HG02642 (cell line): ENCODE results near the gene NMT1.

ENCODE experiments used
- ATAC-seq: cut with Tn5 transposase; IDR thresholded peaks from one replicate; pipeline ENCODE4 v1.9.1; 2021; ENCODE audit warnings: mild to moderate bottlenecking; ENCODE audit not compliant: unreplicated experiment, poor library complexity

NMT1 gene

DNA sequence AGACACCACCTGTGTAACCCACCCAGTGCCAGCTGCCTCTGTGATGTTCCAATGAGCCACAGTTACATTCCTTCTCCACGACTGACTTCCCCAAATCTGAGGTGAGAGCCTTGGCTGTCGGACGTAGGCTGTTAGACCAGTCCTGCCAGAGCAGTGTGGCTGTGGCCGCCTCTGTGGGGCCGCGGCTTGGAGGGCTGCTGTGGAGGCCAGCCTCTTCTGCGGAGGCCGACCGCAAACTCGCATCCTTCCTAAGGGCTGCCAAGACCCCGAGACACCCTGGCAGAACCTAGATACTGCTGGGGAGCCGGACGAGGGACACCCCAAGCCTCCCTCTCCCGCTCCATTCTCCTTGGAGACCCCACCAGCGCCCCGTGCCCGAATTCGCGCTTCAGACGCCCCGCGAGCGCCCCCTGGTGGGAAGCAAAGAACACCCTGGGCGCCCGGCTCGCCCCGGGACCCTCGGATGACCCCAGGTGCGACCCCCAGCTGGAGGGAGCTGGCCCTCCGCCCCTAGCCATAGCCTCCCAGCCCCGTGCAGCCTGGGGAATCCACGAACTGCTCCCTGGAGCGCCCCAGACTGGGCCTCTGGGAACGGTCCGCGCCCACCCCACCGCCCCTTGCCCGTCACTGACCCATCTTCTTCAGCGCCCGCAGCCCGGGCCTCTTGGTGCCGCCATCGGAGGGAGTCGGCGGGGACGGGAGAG lies 70.7 kb downstream of the NMT1 start:
- ATAC-seq = no peak

DNA sequence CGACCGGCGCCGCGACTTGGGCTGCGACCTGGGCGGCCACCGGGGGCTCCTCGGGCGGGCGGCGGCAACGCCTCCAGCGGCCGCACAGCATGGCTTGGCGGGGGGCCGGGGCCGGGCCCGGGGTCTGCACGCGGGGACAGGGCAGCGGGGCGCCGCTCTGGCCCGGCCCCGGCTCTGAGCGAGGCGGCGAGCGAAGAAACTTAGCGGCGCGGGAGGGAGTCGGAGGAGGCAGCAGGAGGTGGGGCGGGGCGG lies 71.1 kb downstream of the NMT1 start, which contains the start of gene PLCD3:
Gene PLCD3, minus strand, starts transcription at position 196 of the 252 bp plus-strand sequence. Its CDS starts 105 bp downstream, at position 91.
- ATAC-seq = no peak

DNA sequence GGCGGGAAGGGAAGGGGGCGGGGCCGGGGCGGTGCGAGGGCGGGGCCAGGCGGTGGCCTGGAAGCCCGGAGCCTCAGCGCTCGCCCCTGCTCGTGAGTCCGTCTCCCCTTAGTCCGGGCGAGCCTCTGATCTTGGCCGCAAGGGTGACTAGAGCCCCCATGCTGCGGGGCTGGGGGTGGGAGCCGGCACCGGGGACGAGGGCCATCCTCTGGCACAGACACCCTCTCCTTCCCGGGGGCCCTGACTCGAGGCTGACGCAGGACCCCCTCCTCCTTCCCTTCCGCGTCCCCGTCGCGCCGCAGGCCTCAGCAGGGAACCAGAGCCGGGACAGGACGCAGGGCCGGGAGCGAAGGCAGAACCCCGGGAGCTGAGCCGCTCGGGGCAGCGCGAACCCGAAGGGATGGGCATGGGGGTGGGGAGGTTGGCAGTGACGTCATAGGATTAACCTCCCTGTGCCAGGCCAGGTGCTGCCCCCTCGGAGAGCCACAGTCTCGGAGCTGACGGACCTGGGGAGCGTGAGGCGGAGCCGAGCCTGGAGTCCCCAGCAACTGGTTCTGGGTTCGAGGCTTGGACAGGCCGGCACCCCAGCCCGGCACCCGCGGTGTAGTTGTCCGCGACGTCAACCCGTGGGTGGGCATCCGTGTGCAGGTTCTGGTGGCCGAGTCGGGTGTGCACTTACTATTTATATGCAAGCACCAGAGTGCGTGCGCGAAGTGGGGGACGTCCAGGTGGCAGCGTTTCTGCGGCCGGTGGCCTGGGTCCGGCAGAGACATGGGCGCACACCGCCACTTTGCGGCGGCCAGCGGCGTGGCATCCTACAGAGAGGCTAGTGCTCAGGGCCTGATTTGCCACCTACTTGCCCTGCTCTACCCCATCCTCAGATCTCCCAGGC lies 71.7 kb downstream of the NMT1 start:
- peak; percentile 37 for ATAC-seq

DNA sequence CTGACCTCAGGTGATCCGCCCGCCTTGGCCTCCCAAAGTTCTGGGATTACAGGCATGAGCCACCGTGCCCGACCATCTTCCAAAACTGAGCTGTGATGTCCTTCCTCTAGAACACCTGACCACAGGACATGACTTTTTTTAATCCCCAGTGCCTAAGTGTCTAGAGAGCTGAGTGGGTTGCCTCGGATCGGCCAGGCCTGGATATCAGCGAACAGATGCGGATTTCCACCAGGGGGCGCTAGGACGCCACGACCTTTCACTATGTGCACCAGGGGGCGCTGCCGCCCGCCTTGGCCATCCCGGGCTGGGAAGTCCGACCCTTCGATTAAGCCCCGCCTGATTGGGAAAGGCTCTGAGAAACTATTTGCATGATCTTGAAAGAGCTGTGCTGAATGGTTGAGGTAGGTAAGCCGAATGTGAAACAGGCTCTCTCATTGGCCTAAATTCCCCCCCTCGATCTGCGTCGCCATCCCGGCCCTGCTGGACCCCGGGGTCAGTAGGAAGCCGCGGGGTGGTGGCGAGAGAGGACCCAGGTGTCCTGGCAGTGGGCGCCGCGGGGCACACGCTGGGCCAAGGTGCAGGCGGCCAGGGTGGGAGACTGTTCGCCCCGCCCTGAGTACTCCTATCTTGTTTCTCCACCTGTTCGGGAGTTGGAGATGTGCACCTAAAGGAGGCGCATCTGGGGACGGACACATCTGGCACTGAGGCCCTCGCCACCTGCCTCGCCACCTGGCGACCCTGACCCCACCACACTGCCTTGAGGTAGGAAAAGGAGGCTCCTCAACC lies 74.3 kb downstream of the NMT1 start, which contains the start of gene ACBD4:
Gene ACBD4, plus strand, starts transcription at position 496 of the 786 bp plus-strand sequence. CDS start 458 bp downstream, outside the sequence.
- peak; percentile 75 for ATAC-seq

DNA sequence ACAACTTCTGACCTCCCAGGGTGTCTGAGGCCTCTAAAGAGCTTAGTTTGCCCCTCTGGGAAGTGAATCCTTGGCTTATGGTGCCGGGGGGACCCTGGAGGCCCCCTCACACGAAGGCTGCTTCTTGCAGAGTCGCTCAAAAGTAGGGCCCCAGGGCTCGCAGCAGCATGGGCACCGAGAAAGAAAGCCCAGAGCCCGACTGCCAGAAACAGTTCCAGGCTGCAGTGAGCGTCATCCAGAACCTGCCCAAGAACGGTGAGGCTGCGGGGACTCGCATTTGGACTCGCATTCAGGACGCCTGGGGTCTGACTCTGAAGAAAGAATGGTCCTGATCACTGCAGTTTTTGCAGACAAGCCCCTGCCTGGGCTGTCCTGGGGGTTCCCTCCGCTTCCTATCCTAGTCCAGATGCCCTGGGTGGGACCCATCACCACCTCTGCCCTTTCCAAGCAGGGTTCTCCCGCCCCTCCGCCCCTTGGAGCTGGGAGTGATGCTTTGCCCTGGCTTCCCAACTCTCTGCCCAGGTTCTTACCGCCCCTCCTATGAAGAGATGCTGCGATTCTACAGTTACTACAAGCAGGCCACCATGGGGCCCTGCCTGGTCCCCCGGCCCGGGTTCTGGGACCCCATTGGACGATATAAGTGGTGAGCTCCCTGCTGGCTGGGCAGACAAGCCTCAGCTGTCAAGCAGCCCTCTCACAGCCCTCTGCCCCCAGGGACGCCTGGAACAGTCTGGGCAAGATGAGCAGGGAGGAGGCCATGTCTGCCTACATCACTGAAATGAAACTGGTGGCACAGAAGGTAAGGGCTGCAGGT lies 75.1 kb downstream of the NMT1 start:
- ATAC-seq = no peak

DNA sequence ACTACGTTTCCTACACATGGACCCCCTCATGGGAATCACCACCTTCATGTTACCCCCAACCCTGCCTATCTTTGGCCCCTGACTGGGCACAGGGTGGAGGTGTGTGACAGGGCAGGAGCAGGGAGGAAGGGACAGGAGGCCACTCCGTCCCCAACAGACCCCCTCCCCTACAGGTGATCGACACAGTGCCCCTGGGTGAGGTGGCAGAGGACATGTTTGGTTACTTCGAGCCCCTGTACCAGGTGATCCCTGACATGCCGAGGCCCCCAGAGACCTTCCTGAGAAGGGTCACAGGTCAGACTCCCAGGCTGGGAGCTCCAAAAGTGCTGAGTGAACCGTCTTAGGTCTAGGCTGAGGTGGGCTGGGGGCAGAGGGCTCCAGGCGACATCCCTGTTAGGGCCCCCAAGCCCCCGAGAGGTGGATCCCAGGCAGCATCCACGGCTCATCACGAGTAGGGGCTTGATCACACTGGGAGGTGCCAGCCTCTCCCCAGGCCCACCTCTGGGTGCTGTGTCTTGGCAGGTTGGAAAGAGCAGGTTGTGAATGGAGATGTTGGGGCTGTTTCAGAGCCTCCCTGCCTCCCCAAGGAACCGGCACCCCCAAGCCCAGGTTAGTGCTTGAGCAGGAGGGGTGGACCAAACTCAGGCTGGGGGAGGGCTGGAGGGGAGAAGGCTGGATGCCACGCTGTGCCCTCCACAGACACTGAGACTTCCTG lies 75.9 kb downstream of the NMT1 start:
- no peak for ATAC-seq

DNA sequence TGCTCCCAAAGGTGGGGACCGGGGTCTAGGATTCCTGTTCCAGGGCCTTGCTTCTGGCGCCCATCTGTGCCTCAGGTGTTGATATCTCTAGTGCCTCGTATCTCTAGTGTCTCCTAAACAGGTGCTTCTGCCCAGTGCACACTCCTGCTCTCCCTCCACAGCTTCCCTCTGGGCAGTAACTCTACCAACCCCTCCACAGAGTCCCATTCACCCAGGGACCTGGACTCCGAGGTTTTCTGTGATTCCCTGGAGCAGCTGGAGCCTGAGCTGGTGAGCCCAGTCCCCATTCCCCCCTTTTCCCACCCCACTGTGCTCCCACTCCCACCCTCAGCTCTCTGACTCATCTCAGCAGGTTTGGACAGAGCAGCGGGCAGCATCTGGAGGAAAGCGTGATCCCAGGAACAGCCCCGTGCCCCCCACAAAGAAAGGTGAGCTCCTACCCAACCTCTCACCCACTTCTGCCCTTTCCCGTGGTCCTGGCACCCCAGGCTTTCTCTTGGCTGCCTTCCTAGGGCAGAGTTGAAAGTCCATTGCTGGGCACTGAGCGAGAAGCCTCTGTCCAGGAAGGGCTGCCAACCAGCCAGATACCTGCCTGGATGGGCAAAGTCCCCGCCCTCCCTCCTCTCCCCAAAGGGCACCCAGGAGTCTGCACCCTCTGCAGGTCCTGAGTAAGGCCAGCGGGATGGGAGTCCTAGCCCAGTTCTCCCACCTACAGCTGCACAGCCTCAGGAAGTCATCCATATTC lies 76.6 kb downstream of the NMT1 start:
- ATAC-seq = no peak

DNA sequence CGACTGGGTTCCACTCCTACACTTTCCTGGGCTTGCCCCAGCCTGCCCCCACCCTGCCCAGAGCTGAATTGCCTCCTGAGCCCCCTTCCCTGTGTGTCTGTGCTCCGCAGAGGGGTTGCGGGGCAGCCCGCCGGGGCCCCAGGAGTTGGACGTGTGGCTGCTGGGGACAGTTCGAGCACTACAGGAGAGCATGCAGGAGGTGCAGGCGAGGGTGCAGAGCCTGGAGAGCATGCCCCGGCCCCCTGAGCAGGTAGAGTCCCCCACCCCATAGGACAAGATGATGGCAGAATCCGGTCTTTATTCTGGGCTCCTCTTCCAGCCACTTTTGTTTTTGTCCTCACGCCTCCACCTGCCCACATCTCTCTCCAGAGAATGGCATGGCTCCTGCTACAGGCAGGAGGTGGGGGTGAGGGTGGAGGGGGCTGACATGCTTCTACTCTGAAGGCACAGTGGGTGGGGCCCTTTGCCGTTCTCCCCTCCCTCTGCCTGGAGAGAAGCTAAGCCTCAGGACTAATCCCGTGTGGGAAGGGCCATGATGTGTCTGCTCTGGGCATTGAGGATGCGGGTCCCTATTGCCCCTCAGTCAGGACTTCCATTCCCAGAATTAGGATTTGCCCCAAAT lies 77.9 kb downstream of the NMT1 start:
- ATAC-seq = no peak

DNA sequence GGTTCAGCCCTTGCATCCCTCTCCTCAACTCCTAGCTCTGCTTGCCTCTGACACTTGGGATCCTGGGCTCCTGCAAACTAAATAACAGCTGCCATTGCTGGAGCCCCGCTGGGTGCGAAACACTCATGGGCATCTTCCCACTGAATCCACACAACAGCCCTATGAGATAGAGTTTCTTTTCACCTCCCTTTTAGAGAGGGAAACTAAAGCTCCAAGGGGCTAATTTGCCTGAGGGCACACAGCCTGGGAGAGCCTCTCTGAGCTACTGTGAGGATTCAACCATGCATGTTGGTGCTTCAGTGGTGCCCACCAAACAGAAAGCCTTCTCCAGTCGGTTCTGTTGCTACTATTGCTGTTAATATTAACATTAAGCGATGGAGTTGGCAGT lies 78.4 kb downstream of the NMT1 start:
- ATAC-seq = no peak

DNA sequence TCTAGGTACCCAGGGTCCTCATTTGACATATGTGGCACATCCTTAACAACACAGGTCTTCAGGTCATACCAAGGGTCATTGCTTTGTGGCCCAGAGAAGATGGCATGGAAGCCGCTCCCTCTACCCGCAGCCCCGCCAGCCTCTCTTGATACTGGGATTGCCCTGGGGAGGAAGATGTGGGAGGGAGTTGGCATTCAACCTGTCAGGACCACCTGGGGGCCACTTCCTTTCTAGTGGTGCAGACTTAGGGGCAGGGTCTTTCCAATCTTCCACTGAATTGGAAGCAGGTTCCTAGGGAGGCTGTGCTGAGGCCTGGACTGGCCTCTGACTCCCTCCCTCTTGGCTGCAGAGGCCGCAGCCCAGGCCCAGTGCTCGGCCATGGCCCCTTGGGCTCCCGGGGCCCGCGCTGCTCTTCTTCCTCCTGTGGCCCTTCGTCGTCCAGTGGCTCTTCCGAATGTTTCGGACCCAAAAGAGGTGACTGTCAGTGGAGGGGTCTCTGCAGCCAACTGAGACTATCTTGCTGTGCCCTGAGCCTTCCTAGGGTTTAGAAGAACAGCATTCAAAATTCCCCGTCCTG lies 82.1 kb downstream of the NMT1 start:
- ATAC-seq = no peak

DNA sequence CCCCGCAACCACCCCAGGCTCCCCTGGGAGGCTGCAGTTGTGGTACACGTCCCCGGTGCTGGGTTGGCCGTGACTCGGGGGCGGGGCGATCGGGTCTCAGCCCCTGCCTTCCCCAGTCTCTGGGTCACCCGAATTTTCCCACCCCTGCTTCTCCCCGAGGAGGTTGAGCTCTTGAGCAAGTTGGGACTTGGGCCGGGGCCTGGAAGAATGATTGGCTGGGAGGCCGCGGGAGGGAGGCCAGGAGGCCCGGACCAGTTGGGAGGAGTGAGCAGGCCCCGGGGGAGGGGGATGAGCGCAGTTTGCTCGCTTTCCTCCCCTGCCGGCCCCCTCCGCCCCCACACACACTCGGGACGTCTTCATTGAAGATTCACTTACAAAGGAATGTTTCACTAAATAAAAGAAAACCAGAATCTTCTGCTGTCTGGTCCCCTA lies 82.7 kb downstream of the NMT1 start:
- ATAC-seq = no peak

DNA sequence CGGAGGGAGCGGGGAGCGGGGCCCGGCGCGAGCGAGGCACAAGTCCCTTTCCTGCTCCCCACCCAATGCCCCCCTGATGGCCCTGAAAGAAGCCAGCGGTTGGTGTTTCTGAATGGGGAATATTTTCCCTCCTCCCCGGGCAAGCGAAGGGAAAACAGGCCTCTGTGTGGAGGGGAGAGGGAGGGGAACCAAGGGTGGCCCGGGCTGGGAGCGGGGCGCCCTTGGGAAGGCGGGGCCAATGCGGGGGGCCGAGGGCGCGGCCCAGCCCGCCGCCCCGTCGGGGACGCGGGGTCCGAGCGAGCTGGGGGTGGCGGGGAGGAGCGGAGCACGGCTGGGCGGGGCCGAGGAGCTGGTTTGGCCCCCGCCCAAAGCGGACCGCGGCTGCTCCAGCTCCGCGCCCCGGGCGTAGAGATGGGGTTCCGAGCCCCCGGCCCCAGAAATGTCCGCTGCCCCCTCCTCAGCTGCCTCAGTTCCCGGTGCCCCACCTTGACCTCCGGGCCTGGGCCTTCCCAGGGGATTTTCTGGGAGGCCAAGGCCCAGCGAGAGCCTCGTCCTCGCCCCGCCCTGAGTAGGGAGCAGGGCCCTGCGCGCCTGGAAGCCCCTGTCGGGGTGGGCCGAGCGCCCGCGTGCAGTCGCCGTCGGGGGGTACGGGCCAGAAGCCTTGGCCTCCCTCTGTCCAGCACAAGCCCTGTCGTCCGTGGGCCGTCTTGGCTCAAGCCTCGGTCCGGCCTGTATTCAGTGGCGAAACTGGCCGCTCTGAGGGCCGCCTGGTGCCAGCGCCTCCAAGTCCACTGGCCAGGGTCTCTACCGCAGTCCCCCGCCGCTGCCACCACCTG lies 83.3 kb downstream of the NMT1 start:
- no peak for ATAC-seq

DNA sequence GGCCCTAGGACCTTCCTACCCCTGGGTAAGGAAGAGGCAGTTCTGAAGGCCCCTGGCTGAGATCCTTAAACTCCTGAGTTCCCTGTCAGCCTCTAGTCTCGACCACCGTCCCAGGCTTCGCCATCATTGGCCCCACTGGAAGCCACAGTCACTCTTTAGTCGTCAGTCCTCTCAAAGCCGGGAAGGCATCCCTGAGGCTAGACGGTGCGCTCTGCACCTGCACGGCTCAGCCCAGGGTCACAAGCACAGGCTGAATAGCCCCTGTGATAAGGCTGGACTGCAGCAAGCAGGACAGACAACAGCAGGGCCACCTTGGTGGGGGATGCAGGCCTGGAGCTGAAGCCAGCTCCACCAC lies 83.9 kb downstream of the NMT1 start:
- no peak for ATAC-seq

DNA sequence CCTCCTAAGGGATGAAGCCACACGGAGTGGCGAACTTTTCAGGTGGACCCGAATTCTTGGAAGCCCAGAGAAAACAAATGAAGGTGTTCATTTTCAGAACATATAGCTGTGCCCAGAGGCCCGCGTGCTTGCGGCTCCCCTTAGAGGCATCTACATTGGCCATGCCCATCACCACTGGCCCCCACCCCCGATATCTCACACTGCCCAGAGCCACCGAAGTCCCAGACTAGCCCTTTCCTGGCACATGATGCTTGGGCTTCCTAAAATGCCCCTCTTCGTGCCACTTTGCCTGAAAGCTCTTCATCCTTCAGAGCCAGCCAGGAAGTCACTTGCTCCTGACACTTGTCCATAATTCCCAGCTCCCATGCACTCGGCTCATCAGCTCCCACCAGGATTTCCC lies 85.0 kb downstream of the NMT1 start:
- ATAC-seq = no peak

DNA sequence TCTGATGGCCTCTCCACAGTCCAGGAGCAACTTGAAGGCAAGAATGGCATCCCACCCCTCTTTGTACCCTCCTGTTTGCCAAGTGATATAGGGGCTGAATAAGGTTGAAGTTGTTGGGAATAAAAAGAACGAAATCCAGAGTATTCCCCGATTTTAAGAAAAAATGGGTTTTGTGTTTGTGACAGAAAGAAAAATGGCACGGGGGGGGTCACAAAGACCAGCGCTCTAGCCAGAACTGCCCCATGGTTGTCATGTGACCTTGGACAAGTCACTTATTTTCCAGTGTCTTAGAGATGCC lies 85.4 kb downstream of the NMT1 start:
- no peak for ATAC-seq

DNA sequence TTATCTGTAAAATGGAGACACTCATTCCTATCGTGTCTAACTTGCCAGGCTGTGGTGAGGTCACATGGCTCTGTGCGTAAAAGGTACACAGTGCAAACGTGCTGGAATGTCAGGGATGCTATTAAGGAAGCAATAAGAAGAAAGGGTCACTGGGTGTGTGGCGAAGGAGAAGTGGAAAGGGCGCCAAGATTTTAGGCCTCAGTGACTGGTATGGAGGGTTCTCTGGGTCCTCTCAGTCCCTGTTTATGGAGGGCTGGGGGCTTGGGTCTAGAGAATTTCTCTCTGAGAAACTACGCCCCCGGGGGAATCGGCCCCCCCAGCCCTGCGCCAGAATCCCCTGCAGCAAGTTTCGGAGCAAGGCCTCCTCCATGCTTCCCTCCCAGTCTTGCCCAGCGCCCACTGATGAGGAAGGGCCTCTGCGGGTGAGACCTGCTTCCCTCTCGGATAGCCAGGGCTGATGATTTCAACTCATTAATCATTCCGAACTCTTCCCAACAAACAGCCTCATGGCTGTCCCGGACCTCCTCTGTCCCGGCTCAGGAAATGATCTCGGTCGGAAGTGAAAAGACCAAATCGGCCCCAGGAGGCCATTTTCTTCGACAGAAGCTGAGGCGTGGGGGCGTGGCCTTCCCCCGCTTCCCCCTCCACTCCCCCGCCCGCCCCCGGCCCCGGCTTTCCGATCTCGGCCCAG lies 85.9 kb downstream of the NMT1 start:
- peak; percentile 4 for ATAC-seq
